Stimulated activated naive B cell treated with anti-CD40 and anti-IgM and Interleukin-4, amounts not matched to agents 10 μg/mL and 1 μg/mL and 100 μg/mL, for 72 hours (primary cell): ENCODE measurements around the gene CSNK1A1.
"Not testable (repeated sequence)": the region's sequence is repeated elsewhere in the genome, so short reads cannot be mapped to it uniquely, and the experiment has no call there.

ENCODE experiments used
- ATAC-seq, 2 donors: fragments of 150-1000 bp; cut with Tn5 transposase; replicated peaks; 2 replicates each; pipeline ENCODE4 v1.10.0; 2021; ENCODE audit warnings: moderate library complexity in 1 of 2
- DNase-seq: peaks from one replicate; pipeline ENCODE4 v3.0.0; 2021
- H3K27ac Mint-ChIP-seq: one replicate; pipeline ENCODE4 v1.8.0; 2022; ENCODE audit warnings: mild to moderate bottlenecking, mixed read lengths
- H3K27me3 Mint-ChIP-seq, 2 donors: one replicate each; pipeline ENCODE4 v1.8.0; 2022; ENCODE audit warnings: mixed read lengths in 2 of 2
- H3K36me3 Mint-ChIP-seq, 2 donors: one replicate each; pipeline ENCODE4 v1.8.0; 2022; ENCODE audit warnings: mixed read lengths in 2 of 2, mild to moderate bottlenecking in 1 of 2
- H3K4me1 Mint-ChIP-seq, 2 donors: one replicate each; pipeline ENCODE4 v1.8.0; 2022; ENCODE audit warnings: mixed read lengths in 2 of 2, mild to moderate bottlenecking in 1 of 2
- H3K4me3 Mint-ChIP-seq, 2 donors: one replicate each; pipeline ENCODE4 v1.8.0; 2022; ENCODE audit warnings: mild to moderate bottlenecking in 2 of 2, mixed read lengths in 2 of 2, moderate library complexity in 1 of 2
- H3K9me3 Mint-ChIP-seq, 2 donors: one replicate each; pipeline ENCODE4 v1.8.0; 2022; ENCODE audit warnings: mixed read lengths in 2 of 2, mild to moderate bottlenecking in 1 of 2

Gene CSNK1A1

DNA sequence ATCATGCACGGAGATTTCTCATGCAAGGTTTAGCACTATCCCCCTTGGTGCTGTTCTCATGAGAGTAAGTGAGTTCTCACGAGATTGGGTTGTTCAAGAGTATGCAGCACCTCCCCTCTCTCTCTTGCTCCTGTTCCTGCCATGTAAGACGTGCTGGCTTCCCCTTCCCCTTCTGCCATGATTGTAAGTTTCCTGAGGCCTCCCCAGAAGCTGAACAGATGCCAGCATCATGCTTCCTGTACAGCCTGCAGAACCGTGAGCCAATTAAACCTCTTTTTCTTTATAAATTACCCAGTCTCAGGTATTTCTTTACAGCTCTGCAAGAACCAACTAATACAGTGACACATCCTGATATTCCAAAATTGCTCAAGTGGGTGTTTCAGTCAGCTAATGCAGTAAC is 106.8 kb downstream of the CSNK1A1 start:
- DNase-seq, ATAC-seq, H3K4me1 Mint-ChIP-seq, H3K9me3 Mint-ChIP-seq, H3K4me3 Mint-ChIP-seq, H3K36me3 Mint-ChIP-seq, H3K27ac Mint-ChIP-seq: not testable (repeated sequence)
- peaks cover 11 to 19% of the 10 kb centered on the region in 2 donors for H3K27me3 Mint-ChIP-seq

DNA sequence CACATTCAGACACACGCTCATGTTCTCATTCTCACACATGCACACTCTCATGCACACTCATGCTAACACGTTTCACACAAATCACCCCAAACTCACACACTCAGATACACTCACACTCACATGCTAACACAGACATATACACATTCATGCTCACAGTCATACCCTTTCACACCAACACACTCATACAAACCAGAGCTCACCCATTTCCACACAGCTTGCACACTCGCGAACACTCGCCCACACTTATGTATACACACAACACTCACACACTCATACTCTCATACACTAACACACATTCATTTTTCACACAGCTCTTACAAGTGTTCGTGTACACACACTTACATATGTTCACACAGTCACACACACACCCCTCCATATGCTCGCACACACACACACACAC is 108.0 kb downstream of the CSNK1A1 start:
- Mint-ChIP-seq H3K27ac (no peak overlapping the region), H3K4me3 (no peak overlapping the region), H3K9me3 (peaks cover 0 to 2% of the 10 kb centered on the region in 2 donors), H3K36me3 (no peaks in the 10 kb centered on the region), H3K4me1 (peaks cover 5 to 7% of the 10 kb centered on the region in 2 donors), H3K27me3 (peaks cover 4 to 25% of the 10 kb centered on the region in 2 donors)
- no peak for ATAC-seq
- DNase-seq = no peak

DNA sequence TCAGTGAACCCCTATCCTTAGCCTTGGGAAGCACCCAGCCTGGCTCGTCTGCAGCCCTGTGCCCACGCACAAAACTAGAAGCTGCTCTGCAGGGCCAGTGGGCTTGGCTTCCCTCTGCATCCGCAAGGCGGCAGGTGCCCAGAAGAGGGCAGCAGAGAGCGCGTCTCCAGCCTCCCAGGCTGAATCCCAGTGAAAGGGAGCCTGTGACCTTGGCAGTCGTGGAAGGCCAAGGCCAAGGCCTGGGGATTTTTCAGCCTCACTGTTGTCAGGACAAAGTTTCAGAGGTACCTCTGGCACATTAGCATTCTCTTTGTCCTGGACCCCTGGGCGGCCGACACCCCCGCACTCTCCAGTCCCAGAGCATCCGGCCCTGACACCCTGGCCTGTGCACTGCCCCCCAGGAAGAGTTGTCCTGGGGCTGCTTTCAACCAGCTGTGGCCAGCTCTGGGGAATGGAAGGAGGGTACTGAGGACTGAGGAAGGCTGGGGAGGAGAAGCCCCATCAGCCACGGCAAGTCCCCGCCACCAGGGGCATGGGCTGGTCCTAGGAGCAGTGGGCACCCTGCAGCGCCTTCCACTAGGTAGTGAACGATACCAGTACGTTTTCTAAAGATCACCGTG is 108.6 kb downstream of the CSNK1A1 start:
- peak; percentile 47 for DNase-seq
- peaks cover 0 to 2% of the 10 kb centered on the region in 2 donors for H3K9me3 Mint-ChIP-seq
- H3K27me3 Mint-ChIP-seq = peaks cover 0 to 23% of the 10 kb centered on the region in 2 donors
- peak; percentile 88 to 89 for ATAC-seq
- H3K4me1 Mint-ChIP-seq = peaks cover 5 to 7% of the 10 kb centered on the region in 2 donors
- no peak overlapping the region for H3K4me3 Mint-ChIP-seq
- no peak overlapping the region for H3K27ac Mint-ChIP-seq
- no peaks in the 10 kb centered on the region for H3K36me3 Mint-ChIP-seq
